HepG2 (cell line): ENCODE results near the gene MLYCD. TPM values are rescaled to one million over a fixed set of nuclear protein-coding genes. Genes with fewer than 3 reads are reported as not detected.

ENCODE experiments used
- BRF2 ChIP-seq: sonication (generic); formaldehyde crosslinking; IDR thresholded peaks from 2 replicates; pipeline ENCODE4 v1.8.1; 2022; ENCODE audit warnings: mild to moderate bottlenecking, missing genetic modification reagents
- CREM ChIP-seq, 2 experiments: sonication (generic) in 1 of 2; formaldehyde crosslinking in 1 of 2; IDR thresholded peaks; 2 replicates each; pipeline versions ENCODE4 v1.4.0 to v1.6.1; 2016 to 2020; ENCODE audit warnings: antibody characterized with exemption in 1 of 2, mild to moderate bottlenecking in 1 of 2, missing genetic modification reagents in 1 of 2
- HBP1 ChIP-seq: IDR thresholded peaks from 2 replicates; pipeline ENCODE4 v1.6.1; 2016; ENCODE audit warnings: low read depth, control low read depth
- HHEX ChIP-seq: IDR thresholded peaks from 2 replicates; pipeline ENCODE4 v1.6.1; 2016; ENCODE audit warnings: control low read depth
- HNRNPH1 ChIP-seq: fragments of 200-400 bp; formaldehyde crosslinking; optimal IDR thresholded peaks from 2 replicates; pipeline ENCODE3; 2017; ENCODE audit warnings: mild to moderate bottlenecking, low read depth, low read length
- KMT2A ChIP-seq: sonication (generic); formaldehyde crosslinking; IDR thresholded peaks from 2 replicates; pipeline ENCODE4 v1.4.0; 2020; ENCODE audit warnings: missing genetic modification reagents
- MIXL1 ChIP-seq: IDR thresholded peaks from 2 replicates; pipeline ENCODE4 v1.6.1; 2016
- MLX ChIP-seq: IDR thresholded peaks from 2 replicates; pipeline ENCODE4 v1.6.1; 2016
- NR1H2 ChIP-seq: sonication (generic); formaldehyde crosslinking; IDR thresholded peaks from 2 replicates; pipeline ENCODE4 v1.8.1; 2022; ENCODE audit warnings: low read depth, missing genetic modification reagents, borderline replicate concordance
- NRL ChIP-seq: sonication (generic); formaldehyde crosslinking; IDR thresholded peaks from 2 replicates; pipeline ENCODE4 v1.5.0; 2020; ENCODE audit warnings: missing genetic modification reagents, mild to moderate bottlenecking, moderate library complexity, borderline replicate concordance
- PBX3 ChIP-seq: sonication (generic); formaldehyde crosslinking; IDR thresholded peaks from 2 replicates; pipeline ENCODE4 v1.8.1; 2023; ENCODE audit warnings: missing genetic modification reagents, inconsistent platforms, borderline replicate concordance
- SOX13 ChIP-seq, 3 experiments: fragments of 450-650 bp in 1 of 3; sonication (generic) in 1 of 3; formaldehyde crosslinking in 1 of 3; IDR thresholded peaks in 2 of 3; conservative IDR thresholded peaks in 1 of 3; 2 replicates each; pipeline versions ENCODE4 v1.5.0 to v1.6.1; 2016 to 2020; ENCODE audit warnings: antibody characterized with exemption in 1 of 3, mild to moderate bottlenecking in 1 of 3, missing compliant biosample characterization in 1 of 3, missing genetic modification reagents in 1 of 3, moderate library complexity in 1 of 3
- TCF12 ChIP-seq, 2 experiments: fragments of 450-650 bp in 1 of 2; sonication (generic) in 1 of 2; formaldehyde crosslinking in 1 of 2; IDR thresholded peaks; 2 replicates each; pipeline versions ENCODE4 v1.6.1 to v1.8.0; 2017 to 2022; ENCODE audit warnings: antibody characterized with exemption in 1 of 2, mild to moderate bottlenecking in 1 of 2, missing genetic modification reagents in 1 of 2, moderate library complexity in 1 of 2
- TCF7 ChIP-seq: sonication (generic); IDR thresholded peaks from 2 replicates; pipeline ENCODE4 v1.6.1; 2016; ENCODE audit warnings: antibody characterized with exemption, low read depth
- YEATS2 ChIP-seq: sonication (generic); formaldehyde crosslinking; IDR thresholded peaks from 2 replicates; pipeline ENCODE4 v1.4.0; 2020; ENCODE audit warnings: missing genetic modification reagents, borderline replicate concordance
- ZBTB21 ChIP-seq: sonication (generic); formaldehyde crosslinking; IDR thresholded peaks from 2 replicates; pipeline ENCODE4 v1.4.0; 2020; ENCODE audit warnings: missing genetic modification reagents
- ZNF256 ChIP-seq: sonication (generic); formaldehyde crosslinking; conservative IDR thresholded peaks from 2 replicates; pipeline ENCODE4 v1.4.0; 2020; ENCODE audit warnings: missing genetic modification reagents
- ZNF383 ChIP-seq: sonication (generic); formaldehyde crosslinking; IDR thresholded peaks from 2 replicates; pipeline ENCODE4 v1.4.0; 2020; ENCODE audit warnings: missing genetic modification reagents, mild to moderate bottlenecking, borderline replicate concordance
- ZNF513 ChIP-seq: sonication (generic); formaldehyde crosslinking; conservative IDR thresholded peaks from 2 replicates; pipeline ENCODE4 v1.5.0; 2020; ENCODE audit warnings: missing genetic modification reagents
- ZNF550 ChIP-seq: sonication (generic); formaldehyde crosslinking; IDR thresholded peaks from 2 replicates; pipeline ENCODE4 v1.4.0; 2020; ENCODE audit warnings: mild to moderate bottlenecking, missing genetic modification reagents, borderline replicate concordance
- ZNF792 ChIP-seq: IDR thresholded peaks from 2 replicates; pipeline ENCODE4 v1.6.1; 2016
- ZSCAN25 ChIP-seq: sonication (generic); formaldehyde crosslinking; IDR thresholded peaks from 2 replicates; pipeline ENCODE4 v1.8.0; 2022; ENCODE audit warnings: mild to moderate bottlenecking, missing genetic modification reagents
- polyA plus RNA-seq, 8 experiments: library from polyadenylated mRNA; depleted of rRNA in 3 of 8; stranded (reverse) in 7 of 8; unstranded in 1 of 8; fragments of >200 nt; fragmentation: Illumina TruSeq in 4 of 8; extraction: Trizol in 4 of 8; gene quantifications; 2 replicates each; pipeline versions ENCODE4 v1.2.1 to v1.2.3, GENCODE V29; 2011 to 2016; ENCODE audit warnings: low read depth in 4 of 8, missing spikeins in 1 of 8, mixed read lengths in 1 of 8; ENCODE audit not compliant: insufficient read depth in 1 of 8
- total RNA-seq, 5 experiments: library from RNA; depleted of rRNA; stranded (reverse); fragments of >200 nt; fragmentation: Illumina TruSeq; extraction: Trizol; gene quantifications; 2 replicates each; pipeline ENCODE4 v1.2.3, GENCODE V29; 2016; ENCODE audit warnings: low read depth in 1 of 5

MLYCD gene
- total and polyA plus RNA-seq, 2 of the 13 experiments (the other 11 are each of a cell fraction or from before 2014, with no cell fraction given), result 1.8 to 4.0 TPM

GRCh38 chr16:83899272-83899897 is 470 bp downstream of the MLYCD start (continued):
- TF ChIP-seq HNRNPH1, result no peak
- no peak for TF ChIP-seq HBP1 (CRISPR knock-in tag)
- peak; percentile 5; the same call in 1 of the 2 replicates for TF ChIP-seq KMT2A (CRISPR knock-in tag)
- TF ChIP-seq TCF12 (IDR thresholded peaks at IDR 0.05), result no peak
- TF ChIP-seq TCF12 (CRISPR knock-in tag; IDR thresholded peaks at IDR 0.05), result 0 out of 2 replicates have a peak, but pooled peaks have one; percentile 31
- 0 out of 2 replicates have a peak, but pooled peaks have one; percentile 19 for TF ChIP-seq ZSCAN25 (CRISPR knock-in tag)
- TF ChIP-seq ZBTB21 (CRISPR knock-in tag), result no peak
- TF ChIP-seq BRF2, result no peak
- no peak for TF ChIP-seq TCF7
- no peak for TF ChIP-seq YEATS2
- 0 out of 2 replicates have a peak, but pooled peaks have one; percentile 50 for TF ChIP-seq PBX3 (CRISPR knock-in tag)
- TF ChIP-seq NR1H2 (CRISPR knock-in tag), result no peak; the same call in 1 of the 2 replicates
- TF ChIP-seq CREM (IDR thresholded peaks at IDR 0.05), result no peak
- no peak for TF ChIP-seq CREM (CRISPR knock-in tag; IDR thresholded peaks at IDR 0.05)
- TF ChIP-seq MLX (CRISPR knock-in tag), result no peak
- no peak for TF ChIP-seq ZNF513
- TF ChIP-seq NRL (CRISPR knock-in tag), result peak; percentile 15; the same call in 1 of the 2 replicates
- no peak for TF ChIP-seq ZNF383 (CRISPR knock-in tag)
- no peak for TF ChIP-seq SOX13 (IDR thresholded peaks at IDR 0.05)
- TF ChIP-seq SOX13 (CRISPR knock-in tag; conservative IDR thresholded peaks at IDR 0.05 in 1 of 2, IDR thresholded peaks at IDR 0.05 in 1 of 2), result no peak; a peak in 1 of 4 replicates
- TF ChIP-seq ZNF792 (CRISPR knock-in tag), result no peak
- no peak for TF ChIP-seq MIXL1 (CRISPR knock-in tag)
- no peak for TF ChIP-seq ZNF550 (CRISPR knock-in tag)
- TF ChIP-seq ZNF256, result no peak
- TF ChIP-seq HHEX (CRISPR knock-in tag), result no peak
